Transverse colon (tissue), 3 donors: ENCODE data around the gene WT1.

ENCODE experiments used
- CTCF ChIP-seq, 5 experiments: fragments of 200-600 bp in 3 of 5; fragments of 450-650 bp in 2 of 5; sonication (generic) in 3 of 5; IDR thresholded peaks; 1 replicate in 2 of 5; 2 replicates in 3 of 5; pipeline ENCODE4 v1.5.1; 2016 to 2017; ENCODE audit warnings: antibody characterized with exemption in 5 of 5, inconsistent platforms in 3 of 5, mild to moderate bottlenecking in 2 of 5, moderate library complexity in 1 of 5
- POLR2A ChIP-seq: fragments of 450-650 bp; IDR thresholded peaks from one replicate; pipeline ENCODE4 v1.6.1; 2016; ENCODE audit warnings: antibody characterized with exemption, mild to moderate bottlenecking, moderate library complexity

GRCh38 chr11:32374261-32374711 is 61.1 kb downstream of the WT1 start:
- TF ChIP-seq POLR2A (no peak), CTCF (IDR thresholded peaks at IDR 0.05) (peak in 3 of 5 experiments; percentile 11 to 32 (median 32))
